Loucy (cell line): ENCODE data around the gene LMOD1.

ENCODE experiments used
- EZH2phosphoT487 ChIP-seq: fragments of 200-600 bp; IDR thresholded peaks from 2 replicates; pipeline ENCODE4 v1.6.1; 2018; ENCODE audit warnings: antibody characterized with exemption, mild to moderate bottlenecking, moderate library complexity, borderline replicate concordance
- TF ChIP-seq, protein P1 (sequence below): fragments of 200-600 bp; sonication (generic); conservative IDR thresholded peaks from 2 replicates; pipeline ENCODE4 v1.5.1; 2014; ENCODE audit warnings: mild to moderate bottlenecking, antibody characterized with exemption, low read length

DNA sequence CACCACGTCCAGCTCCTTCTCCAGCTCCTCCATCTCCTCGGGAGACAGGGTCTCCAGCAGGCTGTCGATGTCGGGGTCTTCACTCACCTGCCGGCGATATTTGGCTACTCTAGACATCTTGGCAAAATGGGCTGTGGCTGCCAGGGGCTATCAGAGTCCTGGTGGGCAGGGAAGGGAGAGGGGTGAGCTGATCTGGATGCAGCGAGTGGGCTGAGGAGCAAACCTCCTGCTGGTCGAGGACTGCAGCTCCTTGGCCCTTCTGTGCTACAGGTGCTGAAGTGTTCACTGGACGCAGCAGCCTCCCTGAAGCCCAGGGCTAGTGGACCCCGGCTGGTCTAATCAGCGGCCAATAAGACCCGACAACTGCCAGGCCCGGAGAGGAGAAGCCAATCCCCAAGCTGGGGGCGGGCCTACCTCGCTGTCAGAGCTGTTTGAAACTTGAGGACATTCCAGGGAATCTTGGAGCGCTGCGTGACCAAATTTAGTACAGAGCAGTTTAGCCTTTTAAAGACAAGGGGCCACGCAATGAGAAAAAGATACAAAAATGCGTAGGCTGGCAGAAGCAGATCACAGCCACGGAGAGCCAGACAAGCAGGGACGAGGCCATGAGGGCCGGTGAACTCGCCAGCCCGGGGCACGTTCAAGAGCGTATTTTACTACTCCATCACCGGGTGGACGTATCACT lies at the start of gene LMOD1:
- TF ChIP-seq, protein P1, sequence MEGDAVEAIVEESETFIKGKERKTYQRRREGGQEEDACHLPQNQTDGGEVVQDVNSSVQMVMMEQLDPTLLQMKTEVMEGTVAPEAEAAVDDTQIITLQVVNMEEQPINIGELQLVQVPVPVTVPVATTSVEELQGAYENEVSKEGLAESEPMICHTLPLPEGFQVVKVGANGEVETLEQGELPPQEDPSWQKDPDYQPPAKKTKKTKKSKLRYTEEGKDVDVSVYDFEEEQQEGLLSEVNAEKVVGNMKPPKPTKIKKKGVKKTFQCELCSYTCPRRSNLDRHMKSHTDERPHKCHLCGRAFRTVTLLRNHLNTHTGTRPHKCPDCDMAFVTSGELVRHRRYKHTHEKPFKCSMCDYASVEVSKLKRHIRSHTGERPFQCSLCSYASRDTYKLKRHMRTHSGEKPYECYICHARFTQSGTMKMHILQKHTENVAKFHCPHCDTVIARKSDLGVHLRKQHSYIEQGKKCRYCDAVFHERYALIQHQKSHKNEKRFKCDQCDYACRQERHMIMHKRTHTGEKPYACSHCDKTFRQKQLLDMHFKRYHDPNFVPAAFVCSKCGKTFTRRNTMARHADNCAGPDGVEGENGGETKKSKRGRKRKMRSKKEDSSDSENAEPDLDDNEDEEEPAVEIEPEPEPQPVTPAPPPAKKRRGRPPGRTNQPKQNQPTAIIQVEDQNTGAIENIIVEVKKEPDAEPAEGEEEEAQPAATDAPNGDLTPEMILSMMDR = no peak
- no peak for TF ChIP-seq EZH2phosphoT487
